GM12878 (cell line): ENCODE measurements around the gene RERE. TPM values are rescaled to one million over a fixed set of nuclear protein-coding genes. Genes with fewer than 3 reads are reported as not detected.

Experiments used
- CBX3 ChIP-seq: fragments of 200-600 bp; sonication (generic); IDR thresholded peaks from 2 replicates; pipeline ENCODE4 v1.6.1; 2016; ENCODE audit warnings: low read depth, borderline replicate concordance
- CTCF ChIP-seq, 3 experiments: IDR thresholded peaks in 2 of 3; conservative IDR thresholded peaks in 1 of 3; 2 replicates each; pipeline ENCODE4 v1.5.1; 2011; ENCODE audit warnings: low read depth in 3 of 3, low read length in 3 of 3, mild to moderate bottlenecking in 3 of 3, control low read depth in 2 of 3, moderate library complexity in 2 of 3, inconsistent platforms in 1 of 3, mixed read lengths in 1 of 3; ENCODE audit not compliant: control insufficient read depth in 2 of 3, insufficient read depth in 1 of 3; ENCODE audit errors: extremely low read depth in 1 of 3
- ESRRA ChIP-seq: IDR thresholded peaks from 2 replicates; pipeline ENCODE4 v1.6.1; 2012; ENCODE audit warnings: mild to moderate bottlenecking, low read length, improper control_type of control experiment
- IRF4 ChIP-seq: IDR thresholded peaks from 2 replicates; pipeline ENCODE4 v1.6.1; 2011; ENCODE audit warnings: low read depth, low read length
- MEF2B ChIP-seq: fragments of 450-650 bp; IDR thresholded peaks from 2 replicates; pipeline ENCODE4 v1.6.1; 2018; ENCODE audit warnings: mild to moderate bottlenecking, moderate library complexity; ENCODE audit not compliant: partially characterized antibody, poor library complexity, severe bottlenecking
- NBN ChIP-seq: fragments of 450-650 bp; IDR thresholded peaks from 2 replicates; pipeline ENCODE4 v1.6.1; 2016
- RCOR1 ChIP-seq: conservative IDR thresholded peaks from 2 replicates; pipeline ENCODE4 v1.6.1; 2012; ENCODE audit warnings: low read depth, low read length, improper control_type of control experiment
- RUNX3 ChIP-seq: IDR thresholded peaks from 2 replicates; pipeline ENCODE4 v1.6.1; 2012; ENCODE audit warnings: low read length, inconsistent platforms
- SPI1 ChIP-seq: IDR thresholded peaks from 2 replicates; pipeline ENCODE4 v1.6.1; 2011; ENCODE audit warnings: low read depth, mild to moderate bottlenecking, low read length, moderate library complexity, borderline replicate concordance; ENCODE audit not compliant: insufficient read depth
- SUPT20H ChIP-seq: IDR thresholded peaks from 2 replicates; pipeline ENCODE4 v1.6.1; 2011; ENCODE audit warnings: low read depth, mild to moderate bottlenecking, low read length, moderate library complexity, borderline replicate concordance; ENCODE audit not compliant: control insufficient read depth
- TARDBP ChIP-seq: IDR thresholded peaks from 2 replicates; pipeline ENCODE4 v1.6.1; 2016; ENCODE audit warnings: borderline replicate concordance
- YBX1 ChIP-seq: fragments of 450-650 bp; IDR thresholded peaks from 2 replicates; pipeline ENCODE4 v1.6.1; 2016; ENCODE audit warnings: antibody characterized with exemption
- YY1 ChIP-seq: IDR thresholded peaks from 2 replicates; pipeline ENCODE4 v1.6.1; 2011; ENCODE audit warnings: low read depth, mild to moderate bottlenecking, low read length
- polyA plus RNA-seq, 11 experiments: library from polyadenylated mRNA; depleted of rRNA in 4 of 11; unstranded in 6 of 11; stranded (reverse) in 5 of 11; fragments of >200 nt; fragmentation: Nextera tagmentation in 4 of 11; fragmentation: Illumina TruSeq in 1 of 11; extraction: Ambion mirVana in 4 of 11; extraction: Trizol in 1 of 11; gene quantifications; 1 replicate in 1 of 11; 2 replicates in 10 of 11; pipeline versions ENCODE4 v1.2.1 to v1.2.3, GENCODE V29; 2011 to 2016; ENCODE audit warnings: inconsistent platforms in 2 of 11, missing spikeins in 2 of 11, low read depth in 1 of 11
- total RNA-seq, 4 experiments: library from RNA; depleted of rRNA in 3 of 4; stranded (reverse); fragments of >200 nt in 3 of 4; fragmentation: Illumina TruSeq in 1 of 4; extraction: Trizol in 1 of 4; gene quantifications; 2 replicates each; pipeline versions ENCODE4 v1.2.1 to v1.2.3, GENCODE V29; 2013 to 2021
- TF ChIP-seq, protein P1 (sequence below): fragments of 450-650 bp; IDR thresholded peaks from 2 replicates; pipeline ENCODE4 v1.6.1; 2017; ENCODE audit warnings: mild to moderate bottlenecking, moderate library complexity
- TF ChIP-seq, protein P2 (sequence below): fragments of 450-650 bp; IDR thresholded peaks from 2 replicates; pipeline ENCODE4 v1.6.1; 2017; ENCODE audit warnings: mild to moderate bottlenecking
- TF ChIP-seq, protein P3 (sequence below): fragments of 450-650 bp; IDR thresholded peaks from 2 replicates; pipeline ENCODE4 v1.6.1; 2018; ENCODE audit warnings: borderline replicate concordance, mild to moderate bottlenecking; ENCODE audit not compliant: partially characterized antibody
- TF ChIP-seq, protein P4 (sequence below): fragments of 450-650 bp; IDR thresholded peaks from 2 replicates; pipeline ENCODE4 v1.6.1; 2014; ENCODE audit warnings: mild to moderate bottlenecking

The RERE gene
- total and polyA plus RNA-seq, 10 of the 15 experiments (the other 5 are each of a cell fraction or from before 2014, with no cell fraction given): 5.2 to 60.5 (median 20.2) TPM

DNA sequence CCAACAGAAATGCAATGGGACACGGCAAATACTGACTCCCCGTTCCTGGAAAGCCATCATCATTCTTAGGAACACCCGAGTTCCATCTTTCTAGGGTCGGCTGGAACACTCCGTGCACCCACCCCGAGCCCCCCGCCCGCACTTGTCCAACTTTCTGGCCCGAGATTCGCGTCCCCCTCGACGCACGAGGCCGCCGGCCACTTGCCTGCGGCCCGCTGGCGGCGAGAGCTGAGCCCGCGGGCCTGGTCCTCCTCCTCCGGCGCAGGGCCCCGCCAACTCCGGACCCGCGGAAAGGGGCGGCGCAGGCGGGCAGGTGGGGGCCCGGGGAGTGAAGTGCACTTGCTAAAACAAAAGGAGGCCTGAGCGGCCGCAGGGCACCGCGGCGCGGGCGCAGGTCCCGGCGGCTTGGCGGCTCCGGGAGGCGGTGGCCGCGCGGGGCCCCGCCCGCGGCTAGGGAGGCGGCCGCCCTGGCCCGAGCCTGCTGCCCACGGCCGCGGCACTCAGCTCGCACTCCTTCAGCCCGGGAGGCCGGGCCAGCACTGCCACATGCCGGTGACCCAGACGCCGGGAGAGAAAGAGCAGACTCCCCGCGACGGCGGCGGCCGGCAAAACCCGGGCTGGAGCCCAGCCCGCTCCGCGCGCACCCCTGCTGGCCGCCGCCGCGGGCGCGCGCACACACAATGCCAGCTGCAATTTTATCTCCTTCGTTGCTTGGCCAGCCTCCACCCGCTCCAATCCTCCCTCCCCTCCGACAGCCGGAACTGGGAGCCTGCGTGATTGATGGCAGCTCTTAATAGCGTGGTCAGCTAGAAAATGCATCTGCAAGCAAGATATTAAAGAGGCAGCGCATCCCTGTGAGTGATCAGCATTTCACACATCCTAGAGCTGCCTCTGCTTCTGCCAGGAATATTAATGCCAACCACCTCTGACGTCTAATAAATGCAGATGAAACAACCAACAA lies 114.3 kb downstream of the RERE start (continued):
- no peak for TF ChIP-seq ESRRA
- TF ChIP-seq, protein P1, sequence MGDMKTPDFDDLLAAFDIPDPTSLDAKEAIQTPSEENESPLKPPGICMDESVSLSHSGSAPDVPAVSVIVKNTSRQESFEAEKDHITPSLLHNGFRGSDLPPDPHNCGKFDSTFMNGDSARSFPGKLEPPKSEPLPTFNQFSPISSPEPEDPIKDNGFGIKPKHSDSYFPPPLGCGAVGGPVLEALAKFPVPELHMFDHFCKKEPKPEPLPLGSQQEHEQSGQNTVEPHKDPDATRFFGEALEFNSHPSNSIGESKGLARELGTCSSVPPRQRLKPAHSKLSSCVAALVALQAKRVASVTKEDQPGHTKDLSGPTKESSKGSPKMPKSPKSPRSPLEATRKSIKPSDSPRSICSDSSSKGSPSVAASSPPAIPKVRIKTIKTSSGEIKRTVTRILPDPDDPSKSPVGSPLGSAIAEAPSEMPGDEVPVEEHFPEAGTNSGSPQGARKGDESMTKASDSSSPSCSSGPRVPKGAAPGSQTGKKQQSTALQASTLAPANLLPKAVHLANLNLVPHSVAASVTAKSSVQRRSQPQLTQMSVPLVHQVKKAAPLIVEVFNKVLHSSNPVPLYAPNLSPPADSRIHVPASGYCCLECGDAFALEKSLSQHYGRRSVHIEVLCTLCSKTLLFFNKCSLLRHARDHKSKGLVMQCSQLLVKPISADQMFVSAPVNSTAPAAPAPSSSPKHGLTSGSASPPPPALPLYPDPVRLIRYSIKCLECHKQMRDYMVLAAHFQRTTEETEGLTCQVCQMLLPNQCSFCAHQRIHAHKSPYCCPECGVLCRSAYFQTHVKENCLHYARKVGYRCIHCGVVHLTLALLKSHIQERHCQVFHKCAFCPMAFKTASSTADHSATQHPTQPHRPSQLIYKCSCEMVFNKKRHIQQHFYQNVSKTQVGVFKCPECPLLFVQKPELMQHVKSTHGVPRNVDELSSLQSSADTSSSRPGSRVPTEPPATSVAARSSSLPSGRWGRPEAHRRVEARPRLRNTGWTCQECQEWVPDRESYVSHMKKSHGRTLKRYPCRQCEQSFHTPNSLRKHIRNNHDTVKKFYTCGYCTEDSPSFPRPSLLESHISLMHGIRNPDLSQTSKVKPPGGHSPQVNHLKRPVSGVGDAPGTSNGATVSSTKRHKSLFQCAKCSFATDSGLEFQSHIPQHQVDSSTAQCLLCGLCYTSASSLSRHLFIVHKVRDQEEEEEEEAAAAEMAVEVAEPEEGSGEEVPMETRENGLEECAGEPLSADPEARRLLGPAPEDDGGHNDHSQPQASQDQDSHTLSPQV: no peak
- TF ChIP-seq SPI1: no peak
- peak; percentile 65; the same call in 1 of the 2 replicates for TF ChIP-seq RCOR1
- no peak for TF ChIP-seq SUPT20H
- TF ChIP-seq, protein P2, sequence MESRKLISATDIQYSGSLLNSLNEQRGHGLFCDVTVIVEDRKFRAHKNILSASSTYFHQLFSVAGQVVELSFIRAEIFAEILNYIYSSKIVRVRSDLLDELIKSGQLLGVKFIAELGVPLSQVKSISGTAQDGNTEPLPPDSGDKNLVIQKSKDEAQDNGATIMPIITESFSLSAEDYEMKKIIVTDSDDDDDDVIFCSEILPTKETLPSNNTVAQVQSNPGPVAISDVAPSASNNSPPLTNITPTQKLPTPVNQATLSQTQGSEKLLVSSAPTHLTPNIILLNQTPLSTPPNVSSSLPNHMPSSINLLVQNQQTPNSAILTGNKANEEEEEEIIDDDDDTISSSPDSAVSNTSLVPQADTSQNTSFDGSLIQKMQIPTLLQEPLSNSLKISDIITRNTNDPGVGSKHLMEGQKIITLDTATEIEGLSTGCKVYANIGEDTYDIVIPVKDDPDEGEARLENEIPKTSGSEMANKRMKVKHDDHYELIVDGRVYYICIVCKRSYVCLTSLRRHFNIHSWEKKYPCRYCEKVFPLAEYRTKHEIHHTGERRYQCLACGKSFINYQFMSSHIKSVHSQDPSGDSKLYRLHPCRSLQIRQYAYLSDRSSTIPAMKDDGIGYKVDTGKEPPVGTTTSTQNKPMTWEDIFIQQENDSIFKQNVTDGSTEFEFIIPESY: no peak
- peak; percentile 43; the same call in 1 of the 2 replicates for TF ChIP-seq RUNX3
- TF ChIP-seq, protein P3, sequence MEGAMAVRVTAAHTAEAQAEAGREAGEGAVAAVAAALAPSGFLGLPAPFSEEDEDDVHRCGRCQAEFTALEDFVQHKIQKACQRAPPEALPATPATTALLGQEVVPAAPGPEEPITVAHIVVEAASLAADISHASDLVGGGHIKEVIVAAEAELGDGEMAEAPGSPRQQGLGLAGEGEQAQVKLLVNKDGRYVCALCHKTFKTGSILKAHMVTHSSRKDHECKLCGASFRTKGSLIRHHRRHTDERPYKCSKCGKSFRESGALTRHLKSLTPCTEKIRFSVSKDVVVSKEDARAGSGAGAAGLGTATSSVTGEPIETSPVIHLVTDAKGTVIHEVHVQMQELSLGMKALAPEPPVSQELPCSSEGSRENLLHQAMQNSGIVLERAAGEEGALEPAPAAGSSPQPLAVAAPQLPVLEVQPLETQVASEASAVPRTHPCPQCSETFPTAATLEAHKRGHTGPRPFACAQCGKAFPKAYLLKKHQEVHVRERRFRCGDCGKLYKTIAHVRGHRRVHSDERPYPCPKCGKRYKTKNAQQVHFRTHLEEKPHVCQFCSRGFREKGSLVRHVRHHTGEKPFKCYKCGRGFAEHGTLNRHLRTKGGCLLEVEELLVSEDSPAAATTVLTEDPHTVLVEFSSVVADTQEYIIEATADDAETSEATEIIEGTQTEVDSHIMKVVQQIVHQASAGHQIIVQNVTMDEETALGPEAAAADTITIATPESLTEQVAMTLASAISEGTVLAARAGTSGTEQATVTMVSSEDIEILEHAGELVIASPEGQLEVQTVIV: no peak
- TF ChIP-seq NBN: no peak
- TF ChIP-seq MEF2B: no peak
- peak; percentile 75 for TF ChIP-seq YY1
- TF ChIP-seq CBX3: no peak
- TF ChIP-seq IRF4: no peak
- peak; percentile 6 to 55 (median 17); a peak in 3 of 6 replicates for TF ChIP-seq CTCF (IDR thresholded peaks at IDR 0.05 in 2 of 3, conservative IDR thresholded peaks at IDR 0.05 in 1 of 3; ENCODE audit: control insufficient read depth in 2 of 3, extremely low read depth in 1 of 3, insufficient read depth in 1 of 3, low read depth in 3 of 3, low read length in 3 of 3)
- TF ChIP-seq YBX1: no peak
- TF ChIP-seq TARDBP: no peak
- TF ChIP-seq, protein P4, sequence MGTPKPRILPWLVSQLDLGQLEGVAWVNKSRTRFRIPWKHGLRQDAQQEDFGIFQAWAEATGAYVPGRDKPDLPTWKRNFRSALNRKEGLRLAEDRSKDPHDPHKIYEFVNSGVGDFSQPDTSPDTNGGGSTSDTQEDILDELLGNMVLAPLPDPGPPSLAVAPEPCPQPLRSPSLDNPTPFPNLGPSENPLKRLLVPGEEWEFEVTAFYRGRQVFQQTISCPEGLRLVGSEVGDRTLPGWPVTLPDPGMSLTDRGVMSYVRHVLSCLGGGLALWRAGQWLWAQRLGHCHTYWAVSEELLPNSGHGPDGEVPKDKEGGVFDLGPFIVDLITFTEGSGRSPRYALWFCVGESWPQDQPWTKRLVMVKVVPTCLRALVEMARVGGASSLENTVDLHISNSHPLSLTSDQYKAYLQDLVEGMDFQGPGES: no peak
